ENCODE data around the gene PLPP4.

GRCh38 chr10:120453319-120453718 is 3.7 kb upstream of the PLPP4 start:
- TF ChIP-seq KLF9 (CRISPR knock-in tag; IDR thresholded peaks at IDR 0.05; ENCODE audit: low read depth), result no peak
- TF ChIP-seq, protein P1, sequence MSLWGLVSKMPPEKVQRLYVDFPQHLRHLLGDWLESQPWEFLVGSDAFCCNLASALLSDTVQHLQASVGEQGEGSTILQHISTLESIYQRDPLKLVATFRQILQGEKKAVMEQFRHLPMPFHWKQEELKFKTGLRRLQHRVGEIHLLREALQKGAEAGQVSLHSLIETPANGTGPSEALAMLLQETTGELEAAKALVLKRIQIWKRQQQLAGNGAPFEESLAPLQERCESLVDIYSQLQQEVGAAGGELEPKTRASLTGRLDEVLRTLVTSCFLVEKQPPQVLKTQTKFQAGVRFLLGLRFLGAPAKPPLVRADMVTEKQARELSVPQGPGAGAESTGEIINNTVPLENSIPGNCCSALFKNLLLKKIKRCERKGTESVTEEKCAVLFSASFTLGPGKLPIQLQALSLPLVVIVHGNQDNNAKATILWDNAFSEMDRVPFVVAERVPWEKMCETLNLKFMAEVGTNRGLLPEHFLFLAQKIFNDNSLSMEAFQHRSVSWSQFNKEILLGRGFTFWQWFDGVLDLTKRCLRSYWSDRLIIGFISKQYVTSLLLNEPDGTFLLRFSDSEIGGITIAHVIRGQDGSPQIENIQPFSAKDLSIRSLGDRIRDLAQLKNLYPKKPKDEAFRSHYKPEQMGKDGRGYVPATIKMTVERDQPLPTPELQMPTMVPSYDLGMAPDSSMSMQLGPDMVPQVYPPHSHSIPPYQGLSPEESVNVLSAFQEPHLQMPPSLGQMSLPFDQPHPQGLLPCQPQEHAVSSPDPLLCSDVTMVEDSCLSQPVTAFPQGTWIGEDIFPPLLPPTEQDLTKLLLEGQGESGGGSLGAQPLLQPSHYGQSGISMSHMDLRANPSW (CRISPR knock-in tag; IDR thresholded peaks at IDR 0.05; ENCODE audit: borderline replicate concordance), result no peak
- TF ChIP-seq CTCF (CRISPR knock-in tag; IDR thresholded peaks at IDR 0.05), result no peak
- TF ChIP-seq ZNF558 (CRISPR knock-in tag; IDR thresholded peaks at IDR 0.05; ENCODE audit: borderline replicate concordance), result no peak
- TF ChIP-seq ZNF75D (CRISPR knock-in tag; IDR thresholded peaks at IDR 0.05; ENCODE audit: borderline replicate concordance), result no peak
- TF ChIP-seq NFIC (IDR thresholded peaks at IDR 0.05; ENCODE audit: low read length), result no peak
- TF ChIP-seq ZNF850 (CRISPR knock-in tag; conservative IDR thresholded peaks at IDR 0.05), result no peak
- no peak for TF ChIP-seq ZBTB49 (CRISPR knock-in tag; IDR thresholded peaks at IDR 0.05; ENCODE audit: borderline replicate concordance)
- TF ChIP-seq PREB (CRISPR knock-in tag; IDR thresholded peaks at IDR 0.05), result no peak

Measured in HepG2 (cell line).